Glomerular visceral epithelial cell (primary cell): ENCODE measurements around the gene SLC9A9.

ENCODE experiments used
- DNase-seq: peaks from one replicate; pipeline ENCODE4 v3.0.0-alpha.2; 2016; ENCODE audit errors: extremely low spot score

The SLC9A9 gene

GRCh38 chr3:143559296-143559695, 289.0 kb downstream of the SLC9A9 start:
- no peak for DNase-seq

- peak; percentile 11 for DNase-seq
Measured at GRCh38 chr3:143552851-143553250, 295.4 kb downstream of the SLC9A9 start.

DNA sequence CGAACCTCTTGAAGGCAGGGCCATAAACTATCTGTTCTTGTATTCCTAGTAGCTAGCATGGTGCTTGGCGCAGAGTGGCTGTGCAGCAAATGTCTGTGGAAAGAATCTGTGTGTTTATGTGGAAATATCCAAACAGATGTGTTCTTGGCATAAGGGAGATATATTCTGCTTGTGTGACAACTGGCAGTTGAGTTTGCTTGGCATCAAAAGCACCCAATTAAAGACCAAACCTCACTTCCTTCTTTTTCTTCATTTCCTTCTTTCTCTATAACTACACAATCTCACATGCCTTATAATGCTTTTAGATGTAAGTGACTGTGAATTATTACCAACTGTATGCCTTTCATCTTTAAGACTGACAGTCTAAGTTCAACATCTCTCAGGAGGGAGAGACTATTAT, 296.5 kb downstream of the SLC9A9 start:
- DNase-seq = no peak

- DNase-seq = no peak
Measured at GRCh38 chr3:143548861-143549497, 299.3 kb downstream of the SLC9A9 start.

DNA sequence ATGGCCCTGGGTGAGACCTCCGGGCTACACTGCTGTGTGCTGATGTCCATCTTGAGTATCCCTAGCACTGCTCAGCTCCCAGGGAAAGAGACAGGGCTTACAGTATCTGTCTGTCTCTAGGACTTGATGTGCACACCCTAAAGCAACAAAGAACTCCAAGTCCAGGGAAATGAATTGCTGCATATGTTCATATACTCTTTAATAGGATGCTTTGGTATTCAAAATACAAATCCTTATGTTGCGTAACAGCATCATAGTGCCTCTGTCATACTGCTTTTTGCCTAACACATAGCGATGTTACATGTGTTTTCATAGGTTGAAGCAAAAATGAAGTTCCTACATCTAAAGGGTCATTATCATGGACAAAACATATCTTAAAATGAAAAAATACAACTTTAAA, 299.9 kb downstream of the SLC9A9 start:
- DNase-seq = no peak

GRCh38 chr3:143538577-143538981, 309.7 kb downstream of the SLC9A9 start:
- no peak for DNase-seq

GRCh38 chr3:143538061-143538460, 310.2 kb downstream of the SLC9A9 start:
- no peak for DNase-seq

DNA sequence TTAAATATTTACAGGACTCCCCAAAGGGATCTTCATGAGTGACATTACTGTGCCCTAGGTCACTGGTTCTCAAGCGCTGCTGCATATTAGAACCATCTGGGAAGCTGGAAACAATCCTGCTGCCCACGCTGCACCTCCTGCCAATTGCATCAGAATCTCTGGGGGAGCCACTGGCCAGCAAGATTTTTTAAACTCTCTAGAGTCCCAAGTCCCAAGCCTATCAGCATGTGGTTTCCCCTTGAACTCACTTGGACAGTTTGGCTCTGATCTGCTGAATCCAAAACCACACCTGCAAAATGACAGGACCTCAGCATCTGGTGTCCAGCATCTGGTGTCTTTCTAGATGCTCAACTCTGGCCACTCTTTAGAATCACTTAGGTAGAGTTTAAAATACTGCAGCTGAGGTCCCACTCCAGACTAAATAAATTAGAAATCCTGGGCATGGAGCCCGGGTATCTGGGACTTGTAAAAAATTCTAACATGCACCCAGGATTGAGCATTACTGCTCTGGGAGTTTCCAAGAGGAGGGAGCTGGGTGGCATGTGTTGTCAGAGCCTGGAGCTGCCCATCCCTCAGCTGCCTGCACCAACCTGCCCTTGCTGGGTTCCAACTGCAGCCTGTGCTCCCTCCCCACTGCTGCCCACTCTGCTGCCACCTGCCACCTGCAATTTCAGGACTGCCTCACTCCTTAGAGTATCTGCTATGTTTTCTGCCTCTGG, 311.3 kb downstream of the SLC9A9 start:
- DNase-seq = no peak

DNA sequence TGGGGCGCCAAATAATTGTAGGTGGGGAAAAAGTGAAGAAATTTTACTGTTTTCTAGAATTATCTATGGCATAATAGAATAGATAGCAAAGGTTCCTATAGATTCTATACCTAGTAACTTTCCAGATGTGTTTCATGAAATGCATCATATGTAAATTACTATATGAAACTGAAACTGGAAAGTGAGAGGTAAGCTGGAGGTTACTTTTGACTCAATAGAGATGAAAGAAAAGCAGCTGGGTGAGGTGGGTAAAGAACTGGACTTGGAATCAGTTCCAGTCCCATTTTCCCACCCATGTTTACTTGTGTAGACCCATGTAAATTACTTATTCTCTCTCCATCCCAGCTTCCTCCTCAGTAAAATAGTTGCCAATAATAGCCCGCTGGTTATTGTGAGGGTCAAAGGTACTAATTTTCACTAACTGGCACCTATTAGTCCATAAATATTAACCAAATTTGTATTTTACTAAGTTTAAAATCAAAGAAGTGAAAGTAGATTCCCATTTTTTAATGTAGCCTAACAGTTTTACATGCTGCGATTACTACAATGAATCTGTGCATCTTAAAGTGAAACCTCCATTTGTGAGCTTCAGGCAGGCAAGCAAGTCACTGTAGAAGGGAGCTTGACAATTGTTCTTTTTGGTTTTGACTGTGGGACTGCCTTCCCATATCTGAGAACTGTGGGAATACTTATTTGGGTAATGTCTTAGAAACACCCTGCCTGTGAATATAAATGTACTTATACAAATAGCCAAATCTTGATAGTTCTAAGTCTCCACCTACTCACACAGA, 312.1 kb downstream of the SLC9A9 start:
- DNase-seq = no peak

GRCh38 chr3:143533391-143533790, 314.9 kb downstream of the SLC9A9 start:
- no peak for DNase-seq

DNA sequence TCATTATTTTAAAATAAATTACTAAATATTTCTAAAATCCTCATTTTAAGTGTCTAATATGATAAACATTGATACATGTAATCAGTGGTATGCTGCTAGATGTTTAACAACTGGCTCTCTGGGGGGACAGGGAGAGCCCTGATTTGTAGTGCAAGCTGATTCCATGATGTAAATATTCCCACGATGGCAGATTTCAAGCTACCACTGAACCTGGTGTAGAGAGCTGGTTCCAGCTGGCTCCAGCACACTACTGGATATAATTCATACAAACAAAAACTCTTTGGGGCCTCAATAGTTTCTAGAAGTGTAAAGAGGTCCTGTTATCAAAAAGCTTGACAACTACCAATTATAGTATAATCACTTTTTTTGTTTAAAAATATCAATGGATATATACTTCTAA, 316.2 kb downstream of the SLC9A9 start:
- no peak for DNase-seq

- DNase-seq = no peak
Measured at GRCh38 chr3:143531101-143531500, 317.2 kb downstream of the SLC9A9 start.

DNA sequence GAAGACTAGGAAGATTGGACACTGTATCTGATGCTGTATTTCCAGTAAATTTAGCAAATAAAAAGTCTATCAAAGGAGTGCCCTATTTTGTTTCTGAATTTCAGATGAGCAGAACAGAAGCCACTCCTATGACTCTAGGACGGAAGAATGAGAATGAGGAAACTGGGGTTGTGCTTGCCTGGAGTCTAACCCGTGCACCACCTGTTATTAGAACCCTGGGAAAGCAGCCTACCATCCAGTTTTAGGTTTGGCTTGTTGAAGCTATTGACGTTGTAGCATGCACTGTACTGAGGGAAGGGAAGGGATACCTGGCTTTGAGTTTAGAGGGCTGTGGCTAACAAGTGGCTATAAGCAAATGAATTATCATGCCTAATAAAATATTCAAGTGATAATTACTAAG, 318.5 kb downstream of the SLC9A9 start:
- DNase-seq = no peak

- no peak for DNase-seq
Measured at GRCh38 chr3:143529018-143529478, 319.2 kb downstream of the SLC9A9 start.

DNA sequence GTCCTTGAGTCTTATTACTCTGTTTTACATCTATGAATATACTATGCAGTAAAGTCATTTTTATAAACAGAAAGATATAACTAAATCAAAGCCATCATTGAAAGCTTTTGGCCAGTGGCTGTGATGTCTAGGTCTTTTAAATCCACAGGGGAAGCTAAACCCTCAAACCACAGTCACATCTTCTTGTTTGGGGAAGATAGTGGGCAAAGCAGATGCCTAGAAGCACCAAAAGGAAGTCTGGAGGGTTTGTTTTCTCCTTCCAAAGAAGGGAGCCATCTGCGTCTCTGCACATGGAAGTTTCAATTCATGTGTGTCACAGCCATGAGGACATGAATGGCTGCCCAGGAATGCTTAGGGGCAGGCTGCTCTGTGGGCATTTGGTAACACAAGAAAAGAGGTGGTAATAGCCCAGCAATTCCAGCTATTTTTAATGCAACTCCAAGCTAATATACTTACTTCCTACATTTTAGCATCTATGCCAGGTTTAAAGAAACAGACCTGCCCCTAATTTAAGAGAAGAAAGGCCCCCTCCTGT, 322.2 kb downstream of the SLC9A9 start:
- peak; percentile 30 for DNase-seq

DNA sequence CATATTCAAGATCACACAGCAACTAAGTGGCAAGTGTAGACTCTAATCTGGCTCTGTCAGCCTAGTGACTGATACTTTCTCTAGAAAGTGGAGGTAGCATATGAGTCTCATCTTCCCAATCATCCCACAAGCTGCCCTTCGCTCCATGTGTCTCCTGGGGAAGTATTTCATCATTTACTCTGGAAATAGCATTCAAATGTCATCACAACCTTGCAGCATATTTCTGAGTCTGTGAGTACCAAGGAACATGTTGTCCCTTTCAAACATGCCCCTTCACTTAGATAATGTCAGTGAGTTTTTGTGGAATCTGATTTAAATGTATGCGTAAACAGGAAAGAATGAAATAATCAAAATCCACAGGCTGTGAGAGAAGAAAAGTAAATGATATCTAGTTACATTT, 322.9 kb downstream of the SLC9A9 start:
- DNase-seq = no peak

DNA sequence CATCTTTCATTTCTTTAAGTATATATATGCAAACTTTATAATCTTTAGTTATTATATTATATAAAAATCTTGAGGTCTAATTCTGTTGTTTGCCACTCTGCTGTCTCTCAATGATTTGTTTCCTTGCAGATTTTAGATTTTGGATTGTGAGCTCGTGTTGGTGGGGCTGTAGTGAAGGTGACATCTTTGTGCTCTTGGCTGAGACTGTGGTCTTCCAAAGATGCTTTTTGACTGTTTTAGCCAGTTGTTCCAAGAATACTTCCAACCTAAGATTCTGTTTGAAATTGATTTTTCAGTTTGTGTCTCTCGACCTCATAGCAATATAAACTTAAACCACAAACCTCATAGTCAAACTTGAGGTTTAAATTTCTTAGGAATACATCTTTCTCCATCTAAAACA, 326.5 kb downstream of the SLC9A9 start:
- DNase-seq = no peak

- DNase-seq = peak; percentile 23
Measured at GRCh38 chr3:143517131-143517530, 331.1 kb downstream of the SLC9A9 start.

DNA sequence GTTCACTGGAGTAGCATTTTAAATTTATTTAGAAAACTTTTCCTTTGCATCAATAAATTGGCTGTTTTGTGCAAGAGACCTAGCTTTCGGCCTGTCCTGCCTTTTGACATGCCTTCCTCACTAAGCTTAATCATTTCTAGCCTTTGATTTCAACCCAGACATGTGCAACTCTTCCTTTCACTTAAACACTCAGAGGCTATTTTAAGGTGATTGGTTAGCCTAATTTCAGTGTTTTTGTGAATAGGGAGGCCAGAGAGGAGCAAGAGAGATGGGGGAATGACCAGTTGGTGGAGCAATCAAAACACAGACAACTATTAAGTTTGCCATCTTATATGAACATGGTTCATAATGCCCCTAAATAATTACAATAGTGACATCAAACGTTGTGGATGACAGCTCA, 333.4 kb downstream of the SLC9A9 start:
- DNase-seq = no peak

GRCh38 chr3:143514109-143514508, 334.2 kb downstream of the SLC9A9 start:
- no peak for DNase-seq

DNA sequence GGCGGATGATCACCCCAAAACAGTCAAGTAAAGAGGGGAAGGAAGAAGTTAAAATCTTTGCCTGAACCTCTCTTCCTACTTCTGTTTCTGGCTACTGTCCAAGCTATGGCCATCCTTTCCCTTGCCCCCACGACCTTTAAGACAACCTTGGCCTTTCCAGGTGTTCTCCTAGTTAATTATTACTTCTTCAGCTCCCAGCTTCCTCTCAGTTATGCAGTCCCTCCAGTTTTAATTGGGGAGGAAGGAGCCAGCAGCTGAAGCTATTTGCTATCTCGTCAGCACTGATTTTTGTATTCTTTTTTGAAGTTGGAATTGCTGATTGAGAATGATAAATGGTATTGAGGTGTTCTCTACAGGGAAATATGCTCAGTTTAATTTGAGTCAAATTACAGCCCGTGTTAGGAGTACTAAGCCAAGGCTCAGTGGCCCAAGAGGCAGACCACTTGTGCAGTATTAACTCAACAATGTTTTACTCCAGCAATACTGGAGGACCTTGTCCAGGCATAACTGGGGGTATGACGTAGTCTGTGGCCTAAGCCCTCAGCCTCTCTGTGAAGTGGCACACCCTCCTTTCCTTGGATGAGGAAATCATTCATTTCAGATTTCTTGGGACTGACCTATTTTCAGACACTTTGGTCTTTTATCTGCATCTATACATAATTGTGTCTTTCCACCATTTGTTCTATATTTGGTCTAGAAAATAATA, 336.9 kb downstream of the SLC9A9 start:
- no peak for DNase-seq

DNA sequence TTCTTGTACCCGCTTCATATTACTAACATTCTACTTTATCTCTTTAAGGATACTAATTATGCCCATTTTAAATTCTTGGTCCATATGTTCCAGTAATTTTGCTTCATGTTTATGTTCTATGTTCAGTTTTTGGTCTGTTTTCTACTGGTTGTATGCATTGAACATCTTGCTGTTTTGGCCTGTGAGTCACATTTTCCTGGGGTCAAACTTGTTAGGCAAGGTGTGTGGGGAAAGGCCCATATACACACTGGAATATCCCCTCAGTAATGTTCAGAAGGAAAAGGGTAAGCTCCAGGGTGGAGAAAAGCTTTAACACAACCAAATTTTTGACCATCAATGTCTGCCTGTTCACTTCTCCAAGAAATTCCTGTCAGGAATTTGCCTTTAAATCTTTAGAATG, 337.7 kb downstream of the SLC9A9 start:
- DNase-seq = no peak
